GM12878 (cell line): Measurements from ENCODE around the gene CHN1. TPM values are rescaled to one million over a fixed set of nuclear protein-coding genes. Genes with fewer than 3 reads are reported as not detected.

Experiments used
- ATAC-seq: fragments of 200-7000 bp; cut with Tn5 transposase; 3 replicates; pipeline ENCODE4 v1.9.1; 2020; ENCODE audit warnings: mild to moderate bottlenecking, moderate library complexity
- BruUV-seq: library from RNA; stranded (reverse); fragments of 400-500 nt; replicated peaks from 2 replicates; lab custom pipeline; 2021; lab: Mats Ljungman, UMichigan
- CTCF ChIA-PET: fragments of 300-600 bp; sonication (Branson Sonifier 250); formaldehyde crosslinking; extraction: SDS; loops from one replicate; lab custom pipeline; 2021; ENCODE audit warnings: inconsistent platforms; lab: Yijun Ruan, JAX
- POLR2A ChIA-PET: fragments of 350-600 bp; formaldehyde crosslinking; extraction: SDS; loops from one replicate; lab custom pipeline; 2021; ENCODE audit warnings: inconsistent platforms; lab: Charles Lee
- RAD21 ChIA-PET: fragments of 300-600 bp; sonication (Branson Sonifier 250); formaldehyde crosslinking; loops from one replicate; lab custom pipeline; 2023; ENCODE audit warnings: antibody characterized with exemption; ENCODE audit not compliant: unreplicated experiment; lab: Charles Lee
- SMC1A ChIA-PET: fragments of 300-600 bp; sonication (Branson Sonifier 250); formaldehyde crosslinking; loops from one replicate; lab custom pipeline; 2023; ENCODE audit not compliant: unreplicated experiment, uncharacterized antibody; lab: Charles Lee
- DNase-seq: peaks from one replicate; pipeline ENCODE4 v3.0.0-alpha.2; 2011; ENCODE audit warnings: low read depth, low spot score
- FAIRE-seq: peaks from 3 replicates; lab custom pipeline; 2011; peaks lifted over from hg19 to GRCh38; lab: Jason Lieb, UNC
- H2AFZ ChIP-seq: 2 replicates; pipeline ENCODE4 v1.6.0; 2011; ENCODE audit warnings: low read depth, low read length, control low read depth; ENCODE audit not compliant: control insufficient read depth
- H3K27ac ChIP-seq: 2 replicates; pipeline ENCODE4 v1.5.1; 2011; ENCODE audit warnings: control low read depth; ENCODE audit not compliant: control insufficient read depth, insufficient read depth
- H3K27me3 ChIP-seq, 2 experiments: replicated peaks in 1 of 2; 2 replicates each; pipeline versions ENCODE4 v1.6.0 to v1.6.1; 2011; ENCODE audit warnings: low read length in 1 of 2; ENCODE audit not compliant: control insufficient read depth in 2 of 2, insufficient read depth in 2 of 2
- H3K36me3 ChIP-seq, 2 experiments: 2 replicates each; pipeline ENCODE4 v1.5.1; 2011; ENCODE audit warnings: low read length in 1 of 2; ENCODE audit not compliant: control insufficient read depth in 2 of 2, insufficient read depth in 2 of 2
- H3K4me1 ChIP-seq: 2 replicates; pipeline ENCODE4 v1.6.1; 2011; ENCODE audit warnings: mild to moderate bottlenecking, low read length, moderate library complexity, mixed read lengths; ENCODE audit not compliant: control insufficient read depth, insufficient read depth
- H3K4me2 ChIP-seq: 2 replicates; pipeline ENCODE4 v1.6.0; 2011; ENCODE audit warnings: control low read depth; ENCODE audit not compliant: control insufficient read depth, insufficient read depth
- H3K4me3 ChIP-seq: fragments of 200-600 bp; sonication (generic); 2 replicates; pipeline ENCODE4 v1.5.1; 2016
- H3K79me2 ChIP-seq: 2 replicates; pipeline ENCODE4 v1.6.0; 2011; ENCODE audit warnings: low read length; ENCODE audit not compliant: control insufficient read depth, insufficient read depth
- H3K9ac ChIP-seq: 2 replicates; pipeline ENCODE4 v1.8.0; 2011; ENCODE audit warnings: low read length, control low read depth, mixed read lengths; ENCODE audit not compliant: control insufficient read depth, insufficient read depth
- H3K9me3 ChIP-seq: replicated peaks from 3 replicates; pipeline ENCODE4 v1.5.1; 2011; ENCODE audit warnings: mild to moderate bottlenecking, low read length; ENCODE audit not compliant: control insufficient read depth, insufficient read depth
- H4K20me1 ChIP-seq: 2 replicates; pipeline ENCODE4 v1.6.0; 2011; ENCODE audit not compliant: control insufficient read depth, insufficient read depth
- ASH2L ChIP-seq: fragments of 300-600, 200-600 bp; sonication (generic); IDR thresholded peaks from 2 replicates; pipeline ENCODE4 v1.6.1; 2017; ENCODE audit warnings: low read depth, mild to moderate bottlenecking, borderline replicate concordance
- ATF3 ChIP-seq: IDR thresholded peaks from 2 replicates; pipeline ENCODE4 v1.6.1; 2011; ENCODE audit warnings: low read depth, mild to moderate bottlenecking, low read length, moderate library complexity, borderline replicate concordance; ENCODE audit errors: extremely low read depth
- BACH1 ChIP-seq: fragments of 450-650 bp; IDR thresholded peaks from 2 replicates; pipeline ENCODE4 v1.6.1; 2017; ENCODE audit warnings: mild to moderate bottlenecking, borderline replicate concordance
- BCL11A ChIP-seq: IDR thresholded peaks from 2 replicates; pipeline ENCODE4 v1.6.1; 2011; ENCODE audit warnings: low read depth, low read length
- EZH2 ChIP-seq: IDR thresholded peaks from 2 replicates; pipeline ENCODE4 v1.6.1; 2012; ENCODE audit warnings: low read depth, mild to moderate bottlenecking, control low read depth, inconsistent platforms, low read length, borderline replicate concordance; ENCODE audit not compliant: control insufficient read depth
- HDGF ChIP-seq: fragments of 450-650 bp; IDR thresholded peaks from 2 replicates; pipeline ENCODE4 v1.6.1; 2016; ENCODE audit warnings: antibody characterized with exemption
- IKZF2 ChIP-seq, 2 experiments: fragments of 450-650 bp; IDR thresholded peaks; 2 replicates each; pipeline ENCODE4 v1.6.1; 2017; ENCODE audit warnings: mild to moderate bottlenecking in 2 of 2, moderate library complexity in 2 of 2
- KDM1A ChIP-seq: fragments of 200-600 bp; sonication (generic); IDR thresholded peaks from 2 replicates; pipeline ENCODE4 v1.6.1; 2016; ENCODE audit warnings: borderline replicate concordance
- KLF5 ChIP-seq: fragments of 450-650 bp; IDR thresholded peaks from 2 replicates; pipeline ENCODE4 v1.6.1; 2014; ENCODE audit warnings: mild to moderate bottlenecking; ENCODE audit not compliant: partially characterized antibody
- MEF2A ChIP-seq: IDR thresholded peaks from 2 replicates; pipeline ENCODE4 v1.6.1; 2011; ENCODE audit warnings: low read depth, mild to moderate bottlenecking, low read length, moderate library complexity; ENCODE audit not compliant: insufficient read depth
- NR2C1 ChIP-seq: fragments of 450-650 bp; IDR thresholded peaks from 2 replicates; pipeline ENCODE4 v1.6.1; 2017; ENCODE audit warnings: antibody characterized with exemption, mild to moderate bottlenecking, moderate library complexity
- POLR2AphosphoS5 ChIP-seq: IDR thresholded peaks from 2 replicates; pipeline ENCODE4 v1.6.1; 2011; ENCODE audit warnings: mild to moderate bottlenecking, low read length, inconsistent platforms
- SMAD5 ChIP-seq: IDR thresholded peaks from 2 replicates; pipeline ENCODE4 v1.6.1; 2016; ENCODE audit warnings: antibody characterized with exemption, low read depth
- SP1 ChIP-seq: IDR thresholded peaks from one replicate; pipeline ENCODE4 v1.6.1; 2011; ENCODE audit warnings: low read depth, low read length
- STAT3 ChIP-seq: IDR thresholded peaks from 2 replicates; pipeline ENCODE4 v1.6.1; 2011; ENCODE audit warnings: low read depth, low read length, improper control_type of control experiment
- WGBS: methylation state at CpG from one replicate; pipeline ENCODE4 v1.1.6; 2016; ENCODE audit warnings: low lambda C conversion rate; ENCODE audit not compliant: insufficient replicate concordance, insufficient coverage; ENCODE audit errors: missing lambda C conversion rate; 5-methylcytosine and 5-hydroxymethylcytosine counted together
- in situ Hi-C: fragments of 300-500 bp; cut with MboI; formaldehyde crosslinking; loops from 9 replicates; pipeline ENCODE4 v1.14.3; 2018; ENCODE audit warnings: mixed read lengths
- intact Hi-C: fragments of 100-400 bp; cut with micrococcal nuclease; formaldehyde crosslinking; loops from one replicate; pipeline ENCODE4 v1.14.2; 2022; ENCODE audit not compliant: unreplicated experiment
- polyA plus RNA-seq, 11 experiments: library from polyadenylated mRNA; depleted of rRNA in 4 of 11; unstranded in 6 of 11; stranded (reverse) in 5 of 11; fragments of >200 nt; fragmentation: Nextera tagmentation in 4 of 11; fragmentation: Illumina TruSeq in 1 of 11; extraction: Ambion mirVana in 4 of 11; extraction: Trizol in 1 of 11; gene quantifications; 1 replicate in 1 of 11; 2 replicates in 10 of 11; pipeline versions ENCODE4 v1.2.1 to v1.2.3, GENCODE V29; 2011 to 2016; ENCODE audit warnings: inconsistent platforms in 2 of 11, missing spikeins in 2 of 11, low read depth in 1 of 11
- total RNA-seq, 4 experiments: library from RNA; depleted of rRNA in 3 of 4; stranded (reverse); fragments of >200 nt in 3 of 4; fragmentation: Illumina TruSeq in 1 of 4; extraction: Trizol in 1 of 4; gene quantifications; 2 replicates each; pipeline versions ENCODE4 v1.2.1 to v1.2.3, GENCODE V29; 2013 to 2021
- TF ChIP-seq, protein P1 (sequence below): IDR thresholded peaks from 2 replicates; pipeline ENCODE4 v1.6.1; 2011; ENCODE audit warnings: low read depth, low read length, improper control_type of control experiment, borderline replicate concordance
- TF ChIP-seq, protein P2 (sequence below): fragments of 450-650 bp; IDR thresholded peaks from 2 replicates; pipeline ENCODE4 v1.6.1; 2017; ENCODE audit warnings: mild to moderate bottlenecking, low read depth, inconsistent platforms; ENCODE audit not compliant: poor library complexity, severe bottlenecking
- TF ChIP-seq, protein P3 (sequence below): IDR thresholded peaks from 2 replicates; pipeline ENCODE4 v1.6.1; 2011; ENCODE audit warnings: mild to moderate bottlenecking, low read depth, low read length, moderate library complexity; ENCODE audit not compliant: insufficient replicate concordance

CHN1 gene
- total and polyA plus RNA-seq, 10 of the 15 experiments (the other 5 are each of a cell fraction or from before 2014, with no cell fraction given): 0.18 to 0.92 (median 0.53) TPM; not detected in 1

- Histone ChIP-seq H3K4me2 (no peak overlapping the region), H3K4me3 (no peak overlapping the region), H3K79me2 (no peaks in the 10 kb centered on the region), H3K9ac (no peak overlapping the region), H3K4me1 (no peaks in the 10 kb centered on the region), H3K27ac (no peak overlapping the region)
- POLR2A ChIA-PET: no interaction called here
- RAD21 ChIA-PET: no interaction called here
- SMC1A ChIA-PET: no interaction called here
- no peak for DNase-seq
- 12% methylated on average over 3 of the region's 3 CpGs for WGBS
- no peak for TF ChIP-seq KLF5
- no peak for TF ChIP-seq STAT3
- TF ChIP-seq, protein P1, sequence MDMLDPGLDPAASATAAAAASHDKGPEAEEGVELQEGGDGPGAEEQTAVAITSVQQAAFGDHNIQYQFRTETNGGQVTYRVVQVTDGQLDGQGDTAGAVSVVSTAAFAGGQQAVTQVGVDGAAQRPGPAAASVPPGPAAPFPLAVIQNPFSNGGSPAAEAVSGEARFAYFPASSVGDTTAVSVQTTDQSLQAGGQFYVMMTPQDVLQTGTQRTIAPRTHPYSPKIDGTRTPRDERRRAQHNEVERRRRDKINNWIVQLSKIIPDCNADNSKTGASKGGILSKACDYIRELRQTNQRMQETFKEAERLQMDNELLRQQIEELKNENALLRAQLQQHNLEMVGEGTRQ: no peak
- TF ChIP-seq BCL11A: no peak
- no peak for TF ChIP-seq SP1
- no peak for TF ChIP-seq ASH2L
- no peak for TF ChIP-seq KDM1A
- no peak for TF ChIP-seq EZH2
- no peak for TF ChIP-seq HDGF
- TF ChIP-seq ATF3: no peak
- TF ChIP-seq, protein P2, sequence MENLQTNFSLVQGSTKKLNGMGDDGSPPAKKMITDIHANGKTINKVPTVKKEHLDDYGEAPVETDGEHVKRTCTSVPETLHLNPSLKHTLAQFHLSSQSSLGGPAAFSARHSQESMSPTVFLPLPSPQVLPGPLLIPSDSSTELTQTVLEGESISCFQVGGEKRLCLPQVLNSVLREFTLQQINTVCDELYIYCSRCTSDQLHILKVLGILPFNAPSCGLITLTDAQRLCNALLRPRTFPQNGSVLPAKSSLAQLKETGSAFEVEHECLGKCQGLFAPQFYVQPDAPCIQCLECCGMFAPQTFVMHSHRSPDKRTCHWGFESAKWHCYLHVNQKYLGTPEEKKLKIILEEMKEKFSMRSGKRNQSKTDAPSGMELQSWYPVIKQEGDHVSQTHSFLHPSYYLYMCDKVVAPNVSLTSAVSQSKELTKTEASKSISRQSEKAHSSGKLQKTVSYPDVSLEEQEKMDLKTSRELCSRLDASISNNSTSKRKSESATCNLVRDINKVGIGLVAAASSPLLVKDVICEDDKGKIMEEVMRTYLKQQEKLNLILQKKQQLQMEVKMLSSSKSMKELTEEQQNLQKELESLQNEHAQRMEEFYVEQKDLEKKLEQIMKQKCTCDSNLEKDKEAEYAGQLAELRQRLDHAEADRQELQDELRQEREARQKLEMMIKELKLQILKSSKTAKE: no peak
- no peak for TF ChIP-seq MEF2A
- no peak for TF ChIP-seq NR2C1
- TF ChIP-seq SMAD5: no peak
- TF ChIP-seq IKZF2 (IDR thresholded peaks at IDR 0.05): no peak
- TF ChIP-seq BACH1: no peak
- no peak for TF ChIP-seq POLR2AphosphoS5
- TF ChIP-seq, protein P3, sequence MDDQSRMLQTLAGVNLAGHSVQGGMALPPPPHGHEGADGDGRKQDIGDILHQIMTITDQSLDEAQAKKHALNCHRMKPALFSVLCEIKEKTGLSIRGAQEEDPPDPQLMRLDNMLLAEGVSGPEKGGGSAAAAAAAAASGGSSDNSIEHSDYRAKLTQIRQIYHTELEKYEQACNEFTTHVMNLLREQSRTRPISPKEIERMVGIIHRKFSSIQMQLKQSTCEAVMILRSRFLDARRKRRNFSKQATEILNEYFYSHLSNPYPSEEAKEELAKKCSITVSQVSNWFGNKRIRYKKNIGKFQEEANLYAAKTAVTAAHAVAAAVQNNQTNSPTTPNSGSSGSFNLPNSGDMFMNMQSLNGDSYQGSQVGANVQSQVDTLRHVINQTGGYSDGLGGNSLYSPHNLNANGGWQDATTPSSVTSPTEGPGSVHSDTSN: no peak
- TF ChIP-seq, all 136 proteins: peak for 0
- CTCF ChIA-PET: no interaction called here
- no peaks in the 10 kb centered on the region for H3K36me3 ChIP-seq
- no peak for ATAC-seq
- FAIRE-seq: no peak
- no peak overlapping the region for H2AFZ ChIP-seq
- no peaks in the 10 kb centered on the region for H3K9me3 ChIP-seq
- in situ Hi-C loops: no loop called here
- no peaks in the 10 kb centered on the region for H4K20me1 ChIP-seq
- no TSS peak for BruUV-seq
- H3K27me3 ChIP-seq: no peaks in the 10 kb centered on the region
- intact Hi-C loops: no loop called here
These were observed 10.2 kb upstream of the CHN1 start for GRCh38 chr2:175015340-175015739.
